Measurements from ENCODE around the gene GK.
"Not testable (repeated sequence)": the region's sequence is repeated elsewhere in the genome, so short reads cannot be mapped to it uniquely, and the experiment has no call there.

The GK gene

DNA sequence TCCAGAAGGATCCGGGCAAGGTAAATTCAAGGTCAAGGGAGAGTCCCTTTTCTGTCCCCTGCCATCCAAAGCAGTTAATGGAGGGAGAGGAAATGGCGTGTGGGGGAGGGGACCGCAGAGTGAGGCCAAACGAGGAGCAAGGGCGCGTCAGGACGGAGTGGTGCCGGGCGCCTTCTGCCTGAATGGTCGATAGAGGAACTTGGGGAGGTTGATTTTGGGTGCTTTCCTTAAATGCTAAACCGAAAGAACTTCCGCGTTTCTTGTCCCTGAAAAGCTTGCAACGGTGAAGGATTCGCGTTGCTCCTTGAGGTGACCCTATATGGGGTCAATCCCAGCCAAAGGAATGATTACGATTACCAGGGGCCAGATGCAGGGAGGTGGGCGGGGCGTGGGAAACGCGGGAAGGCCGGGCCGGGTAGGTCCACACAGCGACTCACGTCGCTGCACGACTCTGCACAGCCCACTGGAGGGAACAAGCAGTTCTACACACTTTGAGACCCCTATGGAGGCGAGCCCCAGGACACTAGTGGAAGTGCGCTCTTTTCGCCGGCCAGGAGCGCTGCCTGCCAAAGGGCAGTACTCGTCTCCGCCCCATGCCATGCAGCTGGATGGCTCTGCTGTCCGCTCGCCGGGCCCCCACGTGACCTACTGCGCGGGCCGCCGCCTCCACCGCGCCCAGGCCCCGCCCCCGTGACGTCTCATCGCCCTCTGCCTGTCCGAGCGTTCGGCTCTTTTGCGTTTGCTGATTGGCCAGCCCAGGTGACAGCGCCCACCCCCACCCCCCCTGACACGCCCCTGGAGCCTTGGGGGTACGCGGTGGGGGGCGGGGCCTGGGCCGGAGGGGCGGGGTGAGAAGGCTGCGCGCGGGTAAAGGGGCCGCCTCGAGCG lies 452 bp upstream of the GK start:
- in situ Hi-C loops (cut with MboI; ENCODE audit: low sequenced_read_pairs) = no loop called here

DNA sequence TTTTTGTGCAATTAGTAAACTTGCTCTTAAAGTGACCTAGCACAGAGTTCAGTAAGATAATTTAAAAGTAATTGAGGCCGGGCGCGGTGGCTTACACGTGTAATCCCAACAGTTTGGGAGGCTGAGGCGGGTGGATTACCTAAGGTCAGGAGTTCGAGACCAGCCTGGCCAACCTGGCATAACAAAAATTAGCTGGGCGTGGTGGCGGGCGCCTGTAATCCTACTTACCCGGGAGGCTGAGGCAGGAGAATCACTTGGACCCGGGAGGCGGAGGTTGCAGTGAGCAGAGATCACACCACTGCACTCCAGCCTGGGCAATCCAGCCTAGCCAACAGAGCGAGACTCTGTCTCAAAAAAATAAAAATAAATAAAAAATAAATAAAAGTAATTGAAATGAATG lies 1.2 kb downstream of the GK start:
- in situ Hi-C loops (cut with MboI; ENCODE audit: low sequenced_read_pairs) = not testable (repeated sequence)

DNA sequence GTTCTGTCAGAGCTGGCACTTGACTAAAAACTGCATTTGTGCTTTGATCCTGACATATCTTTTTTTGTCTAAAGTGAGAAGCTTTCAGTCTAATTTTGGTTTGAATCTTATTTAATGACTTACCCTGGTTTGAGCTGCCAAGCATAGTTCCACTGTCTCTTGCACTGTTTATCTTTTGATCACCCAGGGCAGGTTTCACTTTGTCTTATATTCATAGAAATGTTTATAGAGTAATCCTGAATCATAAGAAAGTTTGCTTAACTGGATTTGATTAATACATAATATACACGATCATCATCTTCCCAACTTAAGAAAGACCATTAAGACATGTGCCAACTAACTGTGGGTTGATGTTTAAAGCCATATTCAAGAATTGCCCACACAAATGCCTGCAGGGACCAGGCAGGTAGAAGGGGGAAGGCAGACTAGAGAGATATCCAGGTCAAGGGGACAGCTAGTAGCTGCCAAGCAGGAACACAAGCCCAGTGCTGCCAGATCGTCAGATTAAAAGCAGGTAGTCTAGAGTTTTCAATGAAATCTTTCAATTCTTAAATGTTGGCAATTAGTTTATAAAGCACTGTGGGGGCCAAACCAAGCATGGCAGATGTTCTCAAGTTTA lies 1.9 kb downstream of the GK start:
- in situ Hi-C loops (cut with MboI; ENCODE audit: low sequenced_read_pairs) = no loop called here

DNA sequence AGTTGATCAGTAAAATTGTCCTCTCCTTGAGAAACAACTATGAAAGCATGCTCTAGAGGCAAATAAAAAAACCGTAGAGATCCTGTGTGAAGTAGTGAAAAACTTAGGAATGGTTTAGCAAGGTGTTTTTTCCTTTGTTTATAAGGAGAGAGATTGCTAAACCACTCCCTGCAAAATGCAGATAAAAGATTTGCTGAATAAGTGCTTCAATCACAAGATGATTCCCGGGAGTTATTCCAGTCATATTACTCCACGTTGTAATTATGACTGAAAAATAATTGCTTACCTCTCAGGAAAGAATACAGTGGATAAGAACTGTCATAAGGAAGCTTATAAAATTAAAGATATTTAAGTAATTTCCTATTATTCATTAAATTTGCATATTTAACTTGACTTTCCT lies 2.8 kb downstream of the GK start:
- in situ Hi-C loops (cut with MboI; ENCODE audit: low sequenced_read_pairs) = no loop called here

DNA sequence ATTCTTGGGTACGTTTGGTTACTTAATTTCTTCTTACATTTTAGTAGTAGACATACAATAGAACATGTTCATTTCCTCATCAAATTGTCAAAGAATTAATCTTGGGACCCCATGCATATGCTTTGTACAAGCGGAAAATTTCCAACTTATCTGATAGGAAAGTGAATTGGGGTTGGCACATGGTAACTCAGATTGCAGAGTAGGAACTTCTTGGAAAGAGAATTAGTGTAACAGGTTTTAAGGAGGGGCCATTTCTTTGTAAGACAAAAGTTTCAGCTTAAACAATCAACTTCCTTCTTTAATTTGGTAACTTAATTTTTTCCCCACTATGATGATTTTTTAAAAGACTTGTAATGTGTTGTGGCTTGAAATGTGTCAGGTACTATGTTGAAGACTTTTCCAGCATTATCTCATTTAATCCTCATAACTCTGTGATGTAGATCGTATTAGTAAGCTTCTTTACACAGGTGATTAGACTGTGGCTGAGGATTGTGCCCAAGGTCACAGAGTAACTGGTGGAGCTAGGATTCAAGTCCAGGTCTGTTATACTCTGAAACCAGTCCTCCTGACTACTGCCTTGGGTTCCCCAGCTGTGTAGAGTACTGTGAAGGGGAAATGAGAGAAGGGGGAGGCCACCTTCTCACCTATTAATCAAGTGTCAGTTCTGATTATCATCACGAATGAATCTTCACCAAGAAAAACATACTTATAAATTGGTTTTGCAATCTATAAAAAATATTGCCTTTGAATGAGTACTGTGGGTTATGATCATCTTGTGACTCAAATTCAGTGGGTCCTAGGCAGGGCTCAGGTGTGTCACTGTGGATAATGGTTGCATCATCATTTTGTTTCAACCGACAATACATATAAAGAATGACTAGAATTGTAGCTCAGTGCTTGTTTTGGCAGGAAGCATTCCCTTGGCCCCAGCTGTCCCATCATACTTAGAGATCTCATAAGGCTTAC lies 4.3 kb downstream of the GK start:
- in situ Hi-C loops (cut with MboI; ENCODE audit: low sequenced_read_pairs) = no loop called here

DNA sequence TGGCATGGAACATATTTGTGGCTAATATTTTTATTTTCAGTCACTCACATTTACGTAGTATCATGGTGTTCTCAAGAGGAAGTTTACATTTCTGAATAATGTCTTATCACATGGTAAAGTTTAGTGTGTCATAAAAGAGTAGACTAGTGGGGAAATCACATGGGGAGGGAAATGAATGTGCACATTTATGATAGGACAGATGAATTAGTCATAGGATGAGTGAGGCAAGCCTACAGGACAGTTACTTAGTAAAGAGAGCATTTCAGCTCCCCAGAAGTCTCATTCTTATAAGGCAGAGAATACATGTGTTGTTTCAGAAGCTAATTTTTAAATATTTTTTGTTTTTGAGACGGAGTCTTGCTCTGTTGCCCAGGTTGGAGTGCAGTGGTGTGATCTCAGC lies 6.2 kb downstream of the GK start:
- in situ Hi-C loops (cut with MboI; ENCODE audit: low sequenced_read_pairs) = no loop called here

DNA sequence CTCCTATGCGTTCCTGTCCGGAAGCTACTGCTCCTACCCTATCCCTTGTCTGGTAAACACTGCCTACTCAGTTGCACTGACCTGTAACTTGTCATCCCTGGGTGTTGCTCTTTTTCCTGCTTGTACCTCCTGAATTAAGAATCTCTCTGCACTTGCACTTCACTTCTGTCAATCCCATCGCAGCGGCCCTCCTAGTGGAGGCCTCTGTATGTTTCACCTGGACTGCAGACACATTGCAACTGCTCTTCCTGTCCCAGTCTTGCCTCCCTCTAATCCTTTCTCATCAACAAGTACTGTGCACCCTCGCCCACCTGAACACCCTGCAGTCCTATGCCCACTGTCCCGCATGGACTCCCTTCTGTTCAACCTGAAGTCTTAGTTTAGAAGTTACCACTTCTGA lies 8.0 kb downstream of the GK start:
- in situ Hi-C loops (cut with MboI; ENCODE audit: low sequenced_read_pairs) = no loop called here

DNA sequence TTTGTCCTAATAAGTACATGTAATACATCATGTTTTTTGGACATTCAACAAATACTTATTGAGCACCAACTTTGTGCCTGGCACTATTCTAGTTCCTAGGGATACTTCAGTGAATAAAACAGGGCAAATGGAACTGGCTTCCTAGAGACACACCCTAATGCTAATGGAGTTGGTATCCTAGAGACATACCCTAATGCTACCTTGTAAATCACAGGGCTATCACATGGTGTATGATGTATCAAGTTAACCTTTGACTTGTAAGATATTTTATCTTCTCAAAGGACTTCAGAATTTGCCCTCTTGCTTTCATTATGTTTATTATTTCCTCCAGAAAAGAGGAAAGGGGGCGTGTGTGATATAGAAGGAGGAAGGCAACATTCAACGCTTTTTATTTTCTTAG lies 10.1 kb downstream of the GK start:
- in situ Hi-C loops (cut with MboI; ENCODE audit: low sequenced_read_pairs) = no loop called here

DNA sequence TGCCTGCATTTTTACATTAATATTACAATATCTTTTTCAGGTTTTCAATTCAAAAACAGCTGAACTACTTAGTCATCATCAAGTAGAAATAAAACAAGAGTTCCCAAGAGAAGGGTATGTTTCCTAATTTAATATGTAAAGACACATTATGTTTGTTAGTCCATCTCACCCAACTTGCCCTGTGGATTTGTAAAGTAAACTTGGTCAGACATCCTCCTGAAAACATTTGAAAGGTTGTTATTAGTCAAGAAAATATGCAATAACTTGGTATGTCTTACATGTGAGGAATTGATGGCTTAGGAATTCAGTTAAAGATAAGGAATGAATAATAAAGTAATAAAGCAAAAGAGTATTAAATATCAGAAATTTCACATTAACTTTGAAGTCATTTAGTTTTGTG lies 12.2 kb downstream of the GK start:
- in situ Hi-C loops (cut with MboI; ENCODE audit: low sequenced_read_pairs) = no loop called here

DNA sequence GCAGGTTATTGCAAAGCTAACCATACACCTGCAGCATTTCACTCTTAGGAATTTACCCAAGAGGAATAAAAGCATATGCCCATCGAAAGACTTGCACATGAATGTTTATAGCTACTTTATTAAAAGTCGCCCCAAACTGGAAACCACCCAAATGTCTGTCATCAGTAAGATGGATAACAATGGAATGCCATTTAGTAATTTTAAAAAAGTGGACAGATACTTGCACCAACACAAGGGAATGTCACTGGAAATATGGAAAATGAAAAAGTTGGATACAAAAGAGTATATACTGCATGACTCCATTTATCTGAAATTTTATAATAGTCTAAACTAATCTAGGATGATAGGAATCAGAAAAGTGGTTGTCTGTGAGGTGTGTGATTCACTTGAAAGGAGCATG lies 12.9 kb downstream of the GK start:
- in situ Hi-C loops (cut with MboI; ENCODE audit: low sequenced_read_pairs) = no loop called here

DNA sequence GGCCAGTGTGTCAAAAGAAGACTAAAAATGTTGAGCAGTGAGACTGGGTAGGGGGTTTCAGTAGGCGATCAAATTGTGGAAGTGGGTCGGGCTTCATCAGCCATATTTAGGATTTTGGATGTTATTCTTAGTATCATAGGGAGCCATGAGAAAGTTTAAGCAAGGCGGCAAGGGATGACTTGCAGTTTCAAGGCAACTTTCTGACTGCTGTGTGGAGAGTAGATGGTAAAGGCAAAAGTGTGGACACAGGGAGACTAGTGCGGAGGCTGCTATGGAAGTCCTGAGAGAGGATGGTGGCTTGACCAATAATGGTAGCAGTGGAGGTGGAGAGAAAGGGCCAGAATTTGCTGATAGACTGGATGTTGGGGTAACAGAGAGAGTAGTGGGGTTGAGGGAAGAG lies 15.4 kb downstream of the GK start:
- in situ Hi-C loops (cut with MboI; ENCODE audit: low sequenced_read_pairs) = no loop called here

DNA sequence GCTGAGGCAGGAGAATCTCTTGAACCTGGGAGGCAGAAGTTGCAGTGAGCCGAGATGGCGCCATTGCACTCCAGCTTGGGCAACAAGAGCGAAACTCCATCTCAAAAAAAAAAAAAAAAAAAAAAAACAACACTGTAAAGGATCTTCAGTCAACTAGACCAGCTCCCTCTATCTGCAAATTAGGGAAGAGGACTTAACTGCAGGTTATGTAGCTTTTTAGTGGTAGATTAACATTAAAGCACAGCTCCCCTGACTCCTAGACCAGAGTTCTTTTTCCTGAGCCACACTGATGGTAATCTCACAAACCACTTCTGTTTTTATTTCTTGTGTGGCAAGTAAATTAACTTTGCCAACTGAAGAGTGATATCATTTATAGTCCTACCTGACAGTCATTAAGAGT lies 18.0 kb downstream of the GK start:
- in situ Hi-C loops (cut with MboI; ENCODE audit: low sequenced_read_pairs) = not testable (repeated sequence)

DNA sequence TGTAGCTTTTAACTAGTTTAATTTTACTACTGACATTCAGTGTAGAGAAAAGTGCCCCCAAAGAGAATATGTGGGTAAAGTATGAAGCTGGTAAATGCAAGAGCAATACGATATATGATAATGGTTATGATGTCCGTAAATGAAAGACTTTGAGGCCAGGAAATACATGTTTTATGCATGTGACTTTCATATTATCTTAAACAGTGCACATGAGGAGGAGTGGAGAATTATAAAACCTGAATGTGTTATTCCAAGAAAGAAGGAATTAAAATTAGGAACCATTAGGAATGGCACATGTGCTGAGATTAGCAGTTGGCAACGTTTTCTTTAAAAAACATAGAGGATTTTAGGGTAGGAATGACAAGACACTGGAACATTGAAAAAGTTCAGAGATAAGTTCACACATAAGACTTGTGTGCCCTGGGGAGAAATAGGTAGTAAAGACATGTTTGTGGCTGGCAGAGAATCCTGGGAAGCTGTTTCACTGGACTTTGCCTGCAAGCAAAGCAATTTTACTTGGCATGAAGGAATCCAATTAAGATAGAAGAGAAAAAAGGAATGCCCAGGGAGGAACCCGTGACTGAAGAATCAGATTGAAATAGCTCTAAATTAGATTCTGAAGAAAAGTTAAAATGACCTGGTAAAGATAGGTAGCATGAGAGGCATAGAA lies 20.0 kb downstream of the GK start:
- in situ Hi-C loops (cut with MboI; ENCODE audit: low sequenced_read_pairs) = no loop called here

DNA sequence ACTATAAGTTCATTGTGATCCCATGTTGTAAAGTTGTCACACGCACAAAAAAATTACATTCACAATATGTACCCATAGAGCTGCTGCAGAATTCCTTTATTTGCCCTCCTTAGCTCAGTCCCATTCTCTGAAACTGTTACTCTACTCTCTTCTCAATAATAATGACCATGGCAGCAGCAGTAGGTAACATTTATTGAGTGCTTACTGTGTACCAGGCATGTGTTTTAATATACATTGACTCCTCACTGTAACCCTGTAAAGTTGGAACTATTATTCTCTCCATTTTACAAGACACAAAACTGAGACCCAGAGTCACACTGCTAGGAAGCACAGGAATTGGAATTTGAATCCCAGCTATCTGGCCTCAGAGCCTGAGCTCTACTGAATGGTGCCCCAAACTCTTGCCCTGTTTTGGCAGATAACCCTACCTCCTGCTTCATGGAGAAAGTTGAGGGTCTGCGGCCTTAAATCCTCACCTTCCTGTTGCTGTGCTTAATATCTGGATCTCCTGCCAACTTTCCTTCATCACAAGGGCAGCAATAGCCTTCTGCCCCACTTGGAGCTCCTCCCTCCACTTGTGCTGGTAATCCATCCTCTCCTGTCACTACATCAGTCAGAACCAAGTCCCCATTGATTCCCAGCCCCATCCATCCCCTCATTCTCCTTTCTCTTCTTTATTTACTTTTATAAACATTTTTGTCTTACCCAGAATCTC lies 20.8 kb downstream of the GK start:
- in situ Hi-C loops (cut with MboI; ENCODE audit: low sequenced_read_pairs) = no loop called here

DNA sequence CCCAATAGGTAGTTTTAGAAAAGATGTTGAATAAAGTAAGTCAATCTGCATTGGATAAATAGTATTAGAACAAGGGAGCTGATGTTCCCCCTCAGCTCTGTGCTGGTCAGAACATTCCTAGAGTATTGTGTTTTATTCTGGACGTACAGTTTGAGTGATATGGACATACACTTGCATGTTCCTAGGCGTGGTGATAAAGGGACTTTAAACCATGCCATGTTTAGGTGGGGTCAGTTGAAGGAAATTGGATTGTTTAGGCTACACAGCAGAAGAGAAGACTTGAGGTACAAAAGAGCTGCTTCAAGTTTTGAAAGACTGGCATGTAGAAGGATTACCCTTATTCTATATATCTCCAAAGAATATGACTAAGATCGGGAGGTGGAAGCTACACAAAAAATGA lies 21.6 kb downstream of the GK start:
- in situ Hi-C loops (cut with MboI; ENCODE audit: low sequenced_read_pairs) = no loop called here

DNA sequence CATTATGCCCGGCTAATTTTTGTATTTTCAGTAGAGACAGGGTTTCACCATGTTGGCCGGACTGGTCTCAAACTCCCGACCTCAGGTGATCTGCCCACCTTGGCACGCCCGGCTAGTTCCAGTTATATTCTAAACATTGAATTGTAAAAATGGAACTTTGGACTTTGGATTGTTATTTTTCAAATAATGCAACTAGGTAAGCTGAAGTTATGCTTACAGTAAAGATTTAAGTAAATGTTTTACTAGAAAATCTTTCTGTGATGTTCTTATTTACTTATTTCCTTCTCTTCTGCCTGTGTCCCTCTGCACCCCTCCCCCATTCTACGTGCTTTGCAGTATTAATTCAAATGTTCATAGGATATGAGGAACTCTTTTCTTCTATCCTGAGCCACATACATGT lies 26.1 kb downstream of the GK start:
- in situ Hi-C loops (cut with MboI; ENCODE audit: low sequenced_read_pairs) = no loop called here

DNA sequence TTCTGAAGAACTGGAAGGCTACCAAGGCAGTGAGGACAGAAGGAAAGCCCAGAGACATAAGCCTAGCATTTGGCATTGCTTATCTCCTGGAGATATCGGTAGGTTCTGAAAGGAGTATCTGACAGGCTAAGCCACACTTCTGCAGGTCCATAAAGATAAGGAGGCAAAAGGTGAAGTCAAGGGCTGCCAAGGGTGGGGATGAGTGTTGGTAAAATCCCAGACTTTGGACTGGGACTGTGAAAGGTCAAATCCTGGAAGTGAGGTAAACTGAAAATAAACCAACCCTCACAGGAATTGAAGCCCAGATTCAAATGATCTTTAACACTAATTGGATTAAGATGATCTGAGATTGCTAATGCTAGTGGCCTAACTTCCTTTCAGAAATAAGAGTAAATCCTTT lies 27.4 kb downstream of the GK start:
- in situ Hi-C loops (cut with MboI; ENCODE audit: low sequenced_read_pairs) = no loop called here

DNA sequence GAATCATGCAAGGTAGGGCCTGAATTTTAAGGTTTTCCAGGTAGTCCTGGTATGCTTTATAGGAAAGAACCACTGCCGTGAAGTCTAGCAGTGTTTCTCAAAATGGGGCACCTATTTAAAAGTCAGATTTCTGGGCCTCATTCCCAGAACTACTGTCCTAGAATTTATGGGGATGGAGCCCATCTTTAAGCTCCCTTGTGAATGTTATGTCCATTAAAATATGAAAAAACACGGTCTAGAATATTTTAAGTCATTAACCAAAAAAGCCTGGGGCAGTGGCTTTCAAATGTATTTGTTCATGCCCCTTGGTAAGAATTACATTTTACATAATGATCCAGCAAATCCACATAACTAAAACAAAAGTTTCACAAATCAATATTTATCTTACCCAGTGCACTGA lies 35.4 kb downstream of the GK start:
- in situ Hi-C loops (cut with MboI; ENCODE audit: low sequenced_read_pairs) = no loop called here

DNA sequence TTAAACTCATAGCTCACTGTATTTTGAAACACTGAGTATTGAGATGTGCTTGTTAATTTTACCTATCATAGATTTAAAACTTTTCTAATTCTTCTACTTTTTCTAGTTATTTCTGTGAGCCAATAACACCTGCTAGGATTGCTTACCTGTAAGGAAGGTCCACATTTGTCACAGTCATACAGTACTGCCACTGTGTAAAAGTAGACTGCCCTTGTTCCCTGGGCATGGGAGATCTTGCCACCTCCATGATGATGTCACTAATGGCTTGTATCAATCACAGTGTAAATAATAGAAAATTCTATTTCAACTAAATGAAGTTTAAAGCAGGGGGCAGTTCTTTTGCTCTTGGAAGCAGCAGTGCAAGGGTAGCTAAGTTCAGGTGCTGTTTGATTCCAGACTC lies 35.9 kb downstream of the GK start:
- in situ Hi-C loops (cut with MboI; ENCODE audit: low sequenced_read_pairs) = no loop called here

DNA sequence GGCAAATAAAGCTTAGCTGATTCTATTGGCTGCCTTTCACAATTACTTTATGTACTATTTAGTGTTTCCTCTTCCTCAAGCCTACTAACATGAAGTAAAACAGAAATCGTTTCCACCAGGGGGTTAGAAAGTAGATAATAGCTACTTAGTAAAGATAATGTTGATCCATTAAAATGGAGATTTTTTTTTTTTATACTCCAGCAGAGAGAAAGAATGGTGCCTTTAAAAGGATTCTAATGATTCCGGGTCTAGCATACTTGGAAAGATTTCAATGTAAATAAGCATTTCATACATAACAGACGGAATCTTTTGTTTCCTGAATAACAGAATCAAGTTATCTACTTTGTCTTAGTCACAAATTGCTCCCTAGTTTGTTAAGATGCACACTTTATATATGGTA lies 37.1 kb downstream of the GK start:
- in situ Hi-C loops (cut with MboI; ENCODE audit: low sequenced_read_pairs) = no loop called here

All from hTERT RPE-1 (cell line).